ENCODE data around the gene FILIP1L.

FILIP1L gene

GRCh38 chr3:100141586-100141985 is 27.3 kb upstream of the FILIP1L start:
- TF ChIP-seq CTCF (IDR thresholded peaks at IDR 0.05; ENCODE audit: extremely low read depth, missing control alignments): no peak
- no peak for DNase-seq (ENCODE audit: low spot score)

GRCh38 chr3:100140976-100141375 is 26.7 kb upstream of the FILIP1L start:
- no peak for TF ChIP-seq CTCF (IDR thresholded peaks at IDR 0.05; ENCODE audit: extremely low read depth, missing control alignments)
- DNase-seq (ENCODE audit: low spot score): no peak

- DNase-seq (ENCODE audit: low spot score): no peak
- no peak for TF ChIP-seq CTCF (IDR thresholded peaks at IDR 0.05; ENCODE audit: extremely low read depth, missing control alignments)
Measured at GRCh38 chr3:100136921-100137320, 22.6 kb upstream of the FILIP1L start.

- DNase-seq (ENCODE audit: low spot score): no peak
- no peak for TF ChIP-seq CTCF (IDR thresholded peaks at IDR 0.05; ENCODE audit: extremely low read depth, missing control alignments)
Measured at GRCh38 chr3:100131241-100131640, 16.9 kb upstream of the FILIP1L start.

GRCh38 chr3:100129941-100130340 is 15.6 kb upstream of the FILIP1L start:
- TF ChIP-seq CTCF (IDR thresholded peaks at IDR 0.05; ENCODE audit: extremely low read depth, missing control alignments): no peak
- no peak for DNase-seq (ENCODE audit: low spot score)

- TF ChIP-seq CTCF (IDR thresholded peaks at IDR 0.05; ENCODE audit: extremely low read depth, missing control alignments): no peak
- DNase-seq (ENCODE audit: low spot score): no peak
Measured at GRCh38 chr3:100128565-100128964, 14.3 kb upstream of the FILIP1L start.

GRCh38 chr3:100127792-100128191 is 13.5 kb upstream of the FILIP1L start:
- DNase-seq (ENCODE audit: low spot score): no peak
- no peak for TF ChIP-seq CTCF (IDR thresholded peaks at IDR 0.05; ENCODE audit: extremely low read depth, missing control alignments)
